Mesothelial cell of epicardium (in vitro differentiated cells): ENCODE results near the gene TMEM17. TPM values are rescaled to one million over a fixed set of nuclear protein-coding genes. Genes with fewer than 3 reads are reported as not detected.
"Not testable (repeated sequence)": the region's sequence is repeated elsewhere in the genome, so short reads cannot be mapped to it uniquely, and the experiment has no call there.

Source experiments
- DNase-seq, 2 experiments: peaks; one replicate each; pipeline ENCODE4 v3.0.0; 2021; ENCODE audit warnings: low spot score in 2 of 2; ENCODE audit not compliant: unreplicated experiment in 2 of 2
- H3K27ac Mint-ChIP-seq: 2 replicates; pipeline ENCODE4 v1.8.0; 2021; ENCODE audit warnings: mixed read lengths
- H3K27me3 Mint-ChIP-seq: 2 replicates; pipeline ENCODE4 v1.8.0; 2021; ENCODE audit warnings: low read depth, mixed read lengths
- H3K36me3 Mint-ChIP-seq: 2 replicates; pipeline ENCODE4 v1.8.0; 2021; ENCODE audit warnings: mixed read lengths
- H3K4me1 Mint-ChIP-seq: 2 replicates; pipeline ENCODE4 v1.8.0; 2021; ENCODE audit warnings: mixed read lengths
- H3K4me3 Mint-ChIP-seq: 2 replicates; pipeline ENCODE4 v1.8.0; 2021; ENCODE audit warnings: mild to moderate bottlenecking, moderate library complexity, mixed read lengths
- H3K9me3 Mint-ChIP-seq: 2 replicates; pipeline ENCODE4 v1.8.0; 2021; ENCODE audit warnings: mixed read lengths
- total RNA-seq: library from RNA; stranded (reverse); gene quantifications from 3 replicates; pipeline ENCODE4 v1.2.1, GENCODE V29; 2021
- TF ChIP-seq, protein P1 (sequence below): fragments of 200-600 bp; sonication (generic); IDR thresholded peaks from one replicate; pipeline ENCODE4 v1.5.0; 2021; ENCODE audit warnings: antibody characterized with exemption; ENCODE audit not compliant: unreplicated experiment

TMEM17 gene
- total RNA-seq, 1 donor from 2014 or later = 4.2 TPM

DNA sequence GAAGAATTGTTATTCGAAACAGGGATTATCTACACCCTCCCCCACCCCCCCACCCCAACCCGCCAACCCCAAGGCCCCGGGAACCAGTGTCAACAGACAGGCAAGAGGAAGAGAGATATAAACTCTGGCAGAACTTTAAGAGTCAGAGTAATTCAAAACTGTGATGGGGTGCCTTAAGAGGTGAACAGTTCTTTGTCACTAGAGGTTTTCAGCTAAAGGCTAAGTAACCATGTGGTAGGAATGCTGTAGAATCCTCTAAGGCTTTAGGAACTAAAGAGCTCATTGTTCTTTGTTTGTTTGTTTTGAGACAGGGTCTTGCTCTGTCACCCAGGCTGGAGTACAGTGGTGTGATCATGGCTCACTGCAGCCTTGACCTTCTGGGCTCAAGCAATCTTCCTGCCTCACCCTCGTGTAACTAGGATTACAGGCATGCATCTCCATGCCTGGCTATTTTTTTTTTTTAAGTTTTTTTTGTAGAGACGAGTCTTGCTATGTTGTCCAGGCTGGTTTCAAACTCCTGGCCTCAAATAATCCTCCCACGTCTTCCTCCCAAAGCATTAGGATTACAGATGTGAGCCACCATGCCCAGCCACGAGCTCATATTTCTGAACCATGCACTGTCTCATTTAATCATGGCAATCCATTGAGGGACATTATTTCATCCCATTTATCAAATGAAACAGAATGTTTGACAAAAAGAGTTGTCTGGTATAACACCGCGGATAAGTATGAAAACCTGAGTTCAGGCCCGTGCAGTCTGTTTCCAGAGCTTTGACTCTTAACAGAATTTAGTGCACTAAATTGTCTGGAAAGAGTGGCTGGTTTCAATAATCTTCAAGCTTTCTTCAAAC, 20.8 kb upstream of the TMEM17 start:
- H3K4me1 Mint-ChIP-seq = peaks cover 17% of the 10 kb centered on the region
- TF ChIP-seq, protein P1, sequence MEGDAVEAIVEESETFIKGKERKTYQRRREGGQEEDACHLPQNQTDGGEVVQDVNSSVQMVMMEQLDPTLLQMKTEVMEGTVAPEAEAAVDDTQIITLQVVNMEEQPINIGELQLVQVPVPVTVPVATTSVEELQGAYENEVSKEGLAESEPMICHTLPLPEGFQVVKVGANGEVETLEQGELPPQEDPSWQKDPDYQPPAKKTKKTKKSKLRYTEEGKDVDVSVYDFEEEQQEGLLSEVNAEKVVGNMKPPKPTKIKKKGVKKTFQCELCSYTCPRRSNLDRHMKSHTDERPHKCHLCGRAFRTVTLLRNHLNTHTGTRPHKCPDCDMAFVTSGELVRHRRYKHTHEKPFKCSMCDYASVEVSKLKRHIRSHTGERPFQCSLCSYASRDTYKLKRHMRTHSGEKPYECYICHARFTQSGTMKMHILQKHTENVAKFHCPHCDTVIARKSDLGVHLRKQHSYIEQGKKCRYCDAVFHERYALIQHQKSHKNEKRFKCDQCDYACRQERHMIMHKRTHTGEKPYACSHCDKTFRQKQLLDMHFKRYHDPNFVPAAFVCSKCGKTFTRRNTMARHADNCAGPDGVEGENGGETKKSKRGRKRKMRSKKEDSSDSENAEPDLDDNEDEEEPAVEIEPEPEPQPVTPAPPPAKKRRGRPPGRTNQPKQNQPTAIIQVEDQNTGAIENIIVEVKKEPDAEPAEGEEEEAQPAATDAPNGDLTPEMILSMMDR = no peak
- H3K27ac Mint-ChIP-seq = no peak overlapping the region
- DNase-seq = no peak
- H3K27me3 Mint-ChIP-seq = no peaks in the 10 kb centered on the region
- H3K36me3 Mint-ChIP-seq = no peaks in the 10 kb centered on the region
- H3K4me3 Mint-ChIP-seq = no peak overlapping the region
- H3K9me3 Mint-ChIP-seq = peaks cover 14% of the 10 kb centered on the region

DNA sequence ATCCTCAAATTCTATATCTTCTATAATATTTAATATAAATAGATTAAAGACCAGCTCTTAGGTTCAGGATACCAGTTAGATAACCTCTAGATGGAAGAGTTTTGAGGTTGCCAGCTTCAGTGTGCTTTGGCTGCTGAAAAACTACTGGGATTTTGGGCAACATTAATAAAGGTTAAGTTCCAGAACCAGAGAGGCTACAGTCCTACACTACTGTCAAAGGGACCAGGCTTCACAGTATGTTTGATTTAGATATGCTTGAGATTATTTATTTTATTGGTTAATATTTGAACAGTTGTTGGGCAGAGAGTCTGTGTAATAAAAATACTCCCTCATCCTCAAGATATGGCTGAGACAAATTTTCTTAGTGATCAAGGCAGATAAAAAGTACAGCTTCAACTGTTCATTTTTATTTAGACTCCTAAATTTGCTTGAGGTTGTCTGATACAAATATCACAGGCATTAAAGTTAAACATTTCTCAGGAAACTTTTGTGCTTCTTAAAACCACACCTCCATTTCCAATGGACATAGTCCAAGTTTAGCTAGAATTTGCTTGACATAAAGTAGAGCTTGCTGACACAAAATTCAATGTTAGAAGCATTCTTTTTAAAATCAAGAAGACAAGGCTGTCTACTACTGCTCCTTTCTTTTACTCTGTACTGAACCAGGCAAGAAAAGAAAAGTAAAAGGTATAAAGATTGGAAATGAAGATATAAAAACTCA, 19.7 kb upstream of the TMEM17 start:
- H3K36me3 Mint-ChIP-seq = no peaks in the 10 kb centered on the region
- TF ChIP-seq, protein P1 = no peak
- no peak overlapping the region for H3K27ac Mint-ChIP-seq
- H3K4me1 Mint-ChIP-seq = peaks cover 17% of the 10 kb centered on the region
- H3K9me3 Mint-ChIP-seq = peaks cover 14% of the 10 kb centered on the region
- no peaks in the 10 kb centered on the region for H3K27me3 Mint-ChIP-seq
- no peak for DNase-seq
- no peak overlapping the region for H3K4me3 Mint-ChIP-seq

DNA sequence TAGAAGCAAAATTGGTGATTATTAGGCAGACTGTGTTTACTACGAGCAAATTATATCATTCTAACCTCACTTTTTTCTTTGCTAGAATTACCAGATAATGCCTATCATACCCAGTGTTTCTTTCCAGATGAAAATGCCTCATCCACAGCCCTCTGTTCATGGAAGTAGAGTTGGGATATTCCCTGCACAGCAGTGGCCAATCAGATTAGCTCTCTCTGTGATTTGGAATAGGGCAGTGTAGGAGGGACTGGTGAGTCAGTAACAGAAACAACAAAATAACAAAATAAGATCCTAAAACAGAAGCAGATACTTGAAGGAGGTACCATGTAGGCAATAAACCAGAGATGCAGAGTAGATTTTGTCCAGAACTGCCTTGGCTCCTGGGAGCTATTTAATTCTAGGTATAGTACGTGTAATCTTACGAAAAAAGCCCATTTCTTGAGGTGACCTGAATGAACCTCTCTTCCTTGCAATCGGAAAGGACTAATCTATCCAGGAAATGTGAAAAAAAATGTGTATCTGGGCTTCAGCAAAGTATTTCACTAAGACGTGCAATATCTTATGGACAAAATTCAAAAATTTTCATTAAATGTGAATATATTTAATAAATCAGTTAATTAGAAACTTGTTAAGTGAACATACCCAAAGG, 18.4 kb upstream of the TMEM17 start:
- H3K27ac Mint-ChIP-seq = no peak overlapping the region
- H3K27me3 Mint-ChIP-seq = no peaks in the 10 kb centered on the region
- DNase-seq = no peak

DNA sequence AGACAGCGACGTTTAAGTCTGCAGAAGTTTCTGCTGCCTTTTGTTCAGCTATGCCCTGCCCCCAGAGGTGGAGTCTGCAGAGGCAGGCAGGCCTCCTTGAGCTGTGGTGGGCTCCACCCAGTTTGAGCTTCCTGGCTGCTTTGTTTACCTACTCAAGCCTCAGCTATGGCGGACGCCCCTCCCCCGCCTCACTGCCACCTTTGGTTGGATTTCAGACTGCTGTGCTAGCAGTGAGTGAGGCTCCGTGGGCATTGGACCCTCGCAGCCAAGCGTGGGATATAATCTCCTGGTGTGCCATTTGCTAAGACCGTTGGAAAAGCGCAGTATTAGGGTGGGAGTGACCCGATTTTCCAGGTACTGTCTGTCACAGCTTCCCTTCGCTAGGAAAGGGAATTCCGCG, 15.1 kb upstream of the TMEM17 start:
- not testable (repeated sequence) for H3K27ac Mint-ChIP-seq, H3K27me3 Mint-ChIP-seq, H3K4me1 Mint-ChIP-seq, H3K4me3 Mint-ChIP-seq, DNase-seq, H3K36me3 Mint-ChIP-seq
- H3K9me3 Mint-ChIP-seq = peaks cover 44% of the 10 kb centered on the region

More for the DNA sequence above, 18.4 kb upstream of the TMEM17 start:
- no peak overlapping the region for H3K4me3 Mint-ChIP-seq
- H3K36me3 Mint-ChIP-seq = no peaks in the 10 kb centered on the region
- TF ChIP-seq, protein P1 = no peak
- peaks cover 17% of the 10 kb centered on the region for H3K4me1 Mint-ChIP-seq
- peaks cover 22% of the 10 kb centered on the region for H3K9me3 Mint-ChIP-seq

DNA sequence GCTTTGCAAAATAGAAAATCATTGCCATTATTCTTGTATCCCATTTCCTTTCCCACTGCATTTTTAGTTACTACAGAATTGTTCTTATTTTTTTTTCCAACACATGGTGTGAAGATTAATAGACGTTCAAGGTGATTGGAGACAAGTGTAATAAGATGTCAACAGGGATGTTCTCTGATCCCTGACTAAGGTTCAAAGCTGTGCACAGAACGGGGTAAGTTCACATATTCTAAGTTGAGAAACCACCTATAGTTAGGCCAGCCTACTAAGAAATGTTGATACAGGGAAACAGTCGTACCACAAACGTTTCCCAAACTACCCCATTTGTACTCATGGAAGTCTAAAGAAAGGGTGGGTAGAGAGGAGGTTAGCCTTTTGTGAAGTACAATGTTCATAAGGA, 6.4 kb upstream of the TMEM17 start:
- Mint-ChIP-seq H3K27ac (no peak overlapping the region), H3K9me3 (peaks cover 11% of the 10 kb centered on the region), H3K36me3 (no peaks in the 10 kb centered on the region), H3K4me3 (no peak overlapping the region), H3K4me1 (no peaks in the 10 kb centered on the region), H3K27me3 (peaks cover 1% of the 10 kb centered on the region)
- TF ChIP-seq, protein P1 = no peak
- no peak for DNase-seq

- H3K4me3 Mint-ChIP-seq = no peak overlapping the region
- no peak for DNase-seq
- H3K27me3 Mint-ChIP-seq = peaks cover 1% of the 10 kb centered on the region
- H3K4me1 Mint-ChIP-seq = no peaks in the 10 kb centered on the region
- no peaks in the 10 kb centered on the region for H3K36me3 Mint-ChIP-seq
- TF ChIP-seq, protein P1 = no peak
- H3K9me3 Mint-ChIP-seq = peaks cover 3% of the 10 kb centered on the region
- H3K27ac Mint-ChIP-seq = no peak overlapping the region
These were observed 5.6 kb upstream of the TMEM17 start for GRCh38 chr2:62511636-62512035.
